H4 (cell line): ENCODE data around the gene TTC28. TPM values are rescaled to one million over a fixed set of nuclear protein-coding genes. Genes with fewer than 3 reads are reported as not detected.
"Not testable (repeated sequence)": the region's sequence is repeated elsewhere in the genome, so short reads cannot be mapped to it uniquely, and the experiment has no call there.

Experiments
- DNase-seq: peaks from one replicate; pipeline ENCODE4 v3.0.0-alpha.2; 2015; ENCODE audit warnings: low spot score
- total RNA-seq: library from RNA; depleted of rRNA; stranded (reverse); fragments of >200 nt; shearing (Covaris generic); gene quantifications from 2 replicates; pipeline ENCODE4 v1.2.3, GENCODE V29; 2014

TTC28 gene
- total RNA-seq, 1 experiment from 2014 or later: 0.23 TPM

DNA sequence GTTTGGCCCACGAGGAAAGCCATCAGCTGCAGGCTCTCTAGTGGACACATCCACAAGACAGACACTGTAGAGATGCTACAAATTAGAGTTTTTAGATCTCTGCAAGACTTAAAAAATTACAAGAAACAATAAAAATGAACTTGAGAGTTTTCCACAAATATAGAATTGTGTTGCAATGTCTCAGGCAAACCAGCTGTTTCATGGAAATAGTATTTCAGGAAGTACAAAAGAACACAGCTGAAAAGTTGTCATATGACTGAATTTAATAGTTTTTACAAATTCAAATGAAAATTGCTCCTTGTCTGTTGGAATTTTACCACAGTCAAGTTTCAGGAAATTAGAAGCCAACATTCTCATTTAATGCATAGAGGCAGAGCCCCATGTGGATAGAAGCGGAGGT is 576.0 kb downstream of the TTC28 start:
- no peak for DNase-seq

DNA sequence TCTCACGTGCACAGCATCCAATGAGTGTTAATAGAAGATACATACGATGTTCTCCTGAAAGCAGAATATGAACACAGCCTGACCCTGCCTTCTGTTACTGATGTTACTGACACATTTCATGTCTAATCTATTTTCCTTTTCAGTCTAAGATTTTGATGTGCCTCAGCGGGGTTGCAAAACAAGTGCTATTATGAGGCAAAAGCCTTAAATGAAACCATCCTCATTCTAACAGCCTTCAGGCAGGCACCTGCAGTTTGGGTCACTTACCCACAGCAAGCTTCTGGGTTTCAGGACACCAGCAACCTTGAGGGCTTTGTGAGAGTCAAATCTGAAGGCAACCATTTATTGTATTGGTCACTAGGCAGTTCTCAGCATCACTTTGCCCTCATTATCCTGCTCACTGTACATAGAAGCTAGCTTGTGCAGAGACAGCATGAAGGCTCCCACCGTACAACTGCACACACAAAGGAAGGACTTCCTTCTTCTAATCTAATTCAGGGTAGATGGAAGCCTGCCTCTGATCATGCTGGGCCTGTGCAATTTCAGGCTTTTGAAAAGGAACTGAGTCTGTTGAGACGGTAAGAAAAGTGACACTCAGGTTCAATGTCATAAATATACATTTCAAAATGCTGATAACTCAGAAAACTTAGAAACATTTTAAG is 577.4 kb downstream of the TTC28 start:
- DNase-seq: no peak

DNA sequence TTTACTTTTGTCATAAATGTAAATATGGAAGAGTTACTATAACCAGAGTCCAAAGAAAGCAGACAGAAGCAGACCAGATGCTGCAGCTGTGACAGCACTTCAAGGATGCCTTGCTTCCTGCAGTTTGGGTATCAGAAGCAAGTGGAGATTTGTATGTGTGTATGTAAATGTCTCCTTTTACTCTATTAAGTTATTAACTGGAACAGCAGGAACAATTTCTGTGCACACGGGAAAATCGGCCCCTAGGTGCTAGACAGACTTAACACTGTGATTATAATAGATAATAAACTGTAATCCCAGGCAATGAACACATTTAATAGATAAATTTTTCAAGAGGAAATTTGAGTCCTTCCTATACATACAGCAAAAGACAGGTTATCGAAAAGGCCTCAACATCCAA is 582.0 kb downstream of the TTC28 start:
- DNase-seq: no peak

- DNase-seq: no peak
Observed at GRCh38 chr22:28096161-28096560, 583.5 kb downstream of the TTC28 start.

GRCh38 chr22:28095316-28096095 is 584.1 kb downstream of the TTC28 start:
- DNase-seq: no peak

- no peak for DNase-seq
Observed at GRCh38 chr22:28094771-28095170, 584.9 kb downstream of the TTC28 start.

- no peak for DNase-seq
Observed at GRCh38 chr22:28093711-28094110, 585.9 kb downstream of the TTC28 start.

DNA sequence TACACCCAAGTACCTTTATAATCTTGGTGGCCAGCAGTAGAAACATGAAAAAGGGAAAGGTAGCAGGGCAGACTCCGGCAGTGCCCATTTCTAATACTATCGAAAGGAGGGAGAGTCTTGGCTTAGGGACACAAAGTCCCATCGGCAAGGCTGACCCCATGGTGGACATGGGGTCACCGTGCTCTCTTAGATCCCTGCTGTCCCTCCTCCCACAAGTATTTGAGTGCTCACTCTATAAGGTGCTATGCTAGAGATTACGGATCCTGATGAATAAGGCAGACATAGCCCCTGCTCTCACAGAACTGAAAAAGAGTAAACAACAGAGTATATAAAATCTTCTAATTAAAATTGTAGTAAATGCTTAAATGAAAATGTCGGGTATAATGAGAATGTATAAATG is 588.2 kb downstream of the TTC28 start:
- no peak for DNase-seq

- not testable (repeated sequence) for DNase-seq
Observed at GRCh38 chr22:28089541-28089940, 590.1 kb downstream of the TTC28 start.

GRCh38 chr22:28077166-28077565 is 602.5 kb downstream of the TTC28 start:
- no peak for DNase-seq

DNA sequence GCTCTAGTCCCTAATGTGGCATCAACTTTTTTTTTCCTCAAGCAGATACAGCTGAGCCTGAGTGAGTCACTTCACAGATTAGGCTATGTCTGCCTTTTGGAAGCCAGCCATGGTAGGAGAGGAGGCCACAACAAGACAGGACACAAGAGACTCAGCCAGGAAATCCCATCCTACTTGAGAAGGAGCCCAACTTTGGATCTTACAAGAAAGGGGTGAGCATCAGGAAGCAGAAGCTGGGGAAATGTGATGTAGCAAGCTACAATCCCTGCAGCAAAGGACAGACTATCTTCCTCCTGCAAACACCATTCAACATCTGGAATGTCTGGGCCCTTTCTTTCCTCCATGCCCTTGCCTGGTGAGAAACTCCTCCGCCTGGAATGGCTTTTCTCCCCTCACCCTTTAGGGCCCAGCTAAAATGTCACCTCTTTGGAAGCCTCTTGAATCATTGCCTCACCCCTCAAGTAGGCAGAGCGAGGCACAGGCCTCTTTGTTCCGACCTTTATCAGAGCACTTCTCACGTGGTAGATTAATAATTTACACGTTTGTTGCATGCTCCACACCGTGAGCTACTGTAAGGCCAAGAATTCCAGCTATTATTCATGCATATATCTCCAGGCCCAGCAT is 604.2 kb downstream of the TTC28 start:
- peak; percentile 48 for DNase-seq

DNA sequence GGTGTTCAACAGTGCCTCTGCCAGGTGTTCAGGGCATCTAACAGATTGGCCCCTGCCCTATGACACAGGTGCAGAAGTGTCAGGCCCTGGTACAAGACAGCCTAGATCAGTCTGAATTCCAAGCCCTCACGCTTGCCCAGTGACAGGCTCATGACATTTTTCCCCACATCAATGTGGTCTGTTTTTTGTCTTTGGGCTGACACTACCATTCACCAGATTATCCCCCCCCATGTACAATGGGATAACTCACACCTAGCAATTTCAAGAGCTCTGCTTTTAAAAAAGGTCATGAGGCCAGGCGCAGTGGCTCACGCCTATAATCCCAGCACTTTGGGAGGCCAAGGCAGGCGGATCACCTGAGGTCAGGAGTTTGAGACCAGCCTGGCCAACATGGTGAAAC is 605.1 kb downstream of the TTC28 start:
- DNase-seq: no peak

- DNase-seq: no peak
Observed at GRCh38 chr22:28072066-28072465, 607.6 kb downstream of the TTC28 start.

GRCh38 chr22:28068826-28069225 is 610.8 kb downstream of the TTC28 start:
- DNase-seq: no peak

DNA sequence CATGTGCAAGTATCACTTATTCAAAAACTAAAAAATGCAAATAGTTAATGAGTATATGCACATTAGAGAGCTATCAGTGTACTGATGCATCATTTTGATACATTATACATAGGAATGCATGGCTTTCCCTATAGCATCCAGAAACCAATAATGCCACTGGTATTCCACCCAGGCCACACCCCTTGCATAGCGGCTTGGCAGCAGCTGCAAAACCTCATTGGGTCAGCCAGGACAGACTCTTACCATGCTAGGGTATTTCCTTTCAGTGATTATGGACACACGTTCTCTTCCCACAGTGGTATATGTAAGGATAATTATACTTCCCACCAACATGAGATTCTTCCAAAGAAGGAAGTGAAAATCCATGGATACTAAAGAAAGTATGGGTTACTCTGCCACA is 614.7 kb downstream of the TTC28 start:
- DNase-seq: no peak

DNA sequence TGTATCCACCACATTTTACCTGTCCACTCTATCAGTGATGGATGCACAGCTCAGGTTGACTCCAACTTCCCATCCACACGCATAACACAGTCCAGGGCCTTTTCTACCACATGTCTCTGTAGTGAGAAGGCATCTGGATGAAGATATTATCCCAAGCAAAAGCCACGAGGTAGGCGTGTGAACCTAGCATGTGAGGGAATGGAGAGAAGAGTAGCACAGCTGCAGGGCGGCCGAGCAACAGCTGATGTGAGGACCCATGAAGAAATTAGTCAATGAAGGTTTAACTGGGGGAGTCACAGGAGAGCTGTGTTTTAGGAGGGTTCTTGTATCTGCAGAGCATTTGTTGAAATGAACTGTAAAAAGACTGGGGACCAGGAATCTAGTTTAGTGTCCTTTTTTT is 616.0 kb downstream of the TTC28 start:
- no peak for DNase-seq

DNA sequence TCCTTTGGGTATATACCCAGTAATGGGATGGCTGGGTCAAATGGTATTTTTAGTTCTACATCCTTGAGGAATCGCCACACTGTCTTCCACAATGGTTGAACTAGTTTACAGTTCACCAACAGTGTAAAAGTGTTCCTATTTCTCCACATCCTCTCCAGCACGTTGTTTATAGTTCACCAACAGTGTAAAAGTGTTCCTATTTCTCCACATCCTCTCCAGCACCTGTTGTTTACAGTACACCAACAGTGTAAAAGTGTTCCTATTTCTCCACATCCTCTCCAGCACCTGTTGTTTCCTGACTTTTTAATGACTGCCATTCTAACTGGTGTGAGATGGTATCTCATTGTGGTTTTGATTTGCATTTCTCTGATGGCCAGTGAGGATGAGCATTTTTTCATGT is 619.0 kb downstream of the TTC28 start:
- DNase-seq: not testable (repeated sequence)

DNA sequence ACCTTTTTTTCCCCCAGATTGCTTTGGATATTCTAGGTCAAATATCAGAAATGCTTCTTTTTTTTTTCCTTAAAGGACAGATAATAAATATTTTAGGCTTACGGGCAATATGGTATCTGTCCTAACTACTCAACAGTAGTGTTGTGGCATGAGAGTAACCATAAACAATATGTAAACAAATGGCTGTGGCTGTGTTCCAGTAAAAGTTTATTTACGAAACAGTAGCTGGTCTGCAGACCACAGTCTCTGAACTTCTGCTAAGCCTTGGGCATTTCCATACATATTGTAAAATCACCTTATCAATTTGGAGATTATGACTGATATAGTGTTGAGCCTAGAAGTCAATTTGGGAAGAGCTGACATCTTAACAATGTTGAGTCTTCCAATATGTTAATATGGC is 621.6 kb downstream of the TTC28 start:
- no peak for DNase-seq

GRCh38 chr22:28054819-28055208 is 624.8 kb downstream of the TTC28 start:
- no peak for DNase-seq

DNA sequence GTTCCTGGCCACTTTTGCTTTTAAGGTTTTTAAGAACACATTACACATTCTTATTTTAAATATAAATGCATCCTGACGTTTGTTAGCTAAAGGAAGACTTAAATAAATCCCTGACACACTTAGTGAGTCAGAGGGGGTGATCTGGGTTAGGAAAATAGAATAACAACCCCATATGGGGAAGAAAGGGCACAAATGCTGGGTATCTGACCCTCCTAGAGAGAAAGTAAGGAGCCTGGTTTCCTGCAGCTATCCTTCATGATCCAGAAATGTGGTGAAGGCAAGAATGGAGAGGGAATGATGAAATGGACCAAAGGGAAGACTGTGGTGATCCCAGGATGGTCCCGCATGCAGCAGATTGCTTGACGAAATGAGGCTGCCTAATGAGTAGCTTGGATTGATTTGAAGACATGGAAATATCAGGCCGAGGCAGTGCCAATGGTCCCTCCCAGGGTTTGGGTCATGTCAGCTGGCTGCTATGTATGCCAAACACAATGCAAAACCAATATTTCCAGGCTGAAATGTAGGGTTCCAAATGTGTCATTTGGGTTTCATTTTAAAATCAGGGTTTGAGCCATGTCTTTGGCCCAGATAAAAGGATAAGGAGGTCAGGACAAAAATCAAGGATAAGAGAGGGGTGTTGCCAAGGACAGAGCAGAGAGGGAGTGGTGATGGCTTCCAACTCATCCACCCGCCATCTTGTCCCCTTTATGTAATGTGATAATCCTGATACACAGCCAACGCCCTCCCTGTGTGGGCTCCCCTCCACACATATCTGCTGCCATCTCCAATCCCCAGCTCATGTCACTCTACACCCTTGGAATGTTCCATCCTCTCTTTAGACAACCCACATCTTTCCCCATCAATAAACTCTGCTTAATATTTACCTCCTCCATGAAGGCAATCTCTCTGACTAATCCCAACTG is 625.5 kb downstream of the TTC28 start:
- DNase-seq: no peak

DNA sequence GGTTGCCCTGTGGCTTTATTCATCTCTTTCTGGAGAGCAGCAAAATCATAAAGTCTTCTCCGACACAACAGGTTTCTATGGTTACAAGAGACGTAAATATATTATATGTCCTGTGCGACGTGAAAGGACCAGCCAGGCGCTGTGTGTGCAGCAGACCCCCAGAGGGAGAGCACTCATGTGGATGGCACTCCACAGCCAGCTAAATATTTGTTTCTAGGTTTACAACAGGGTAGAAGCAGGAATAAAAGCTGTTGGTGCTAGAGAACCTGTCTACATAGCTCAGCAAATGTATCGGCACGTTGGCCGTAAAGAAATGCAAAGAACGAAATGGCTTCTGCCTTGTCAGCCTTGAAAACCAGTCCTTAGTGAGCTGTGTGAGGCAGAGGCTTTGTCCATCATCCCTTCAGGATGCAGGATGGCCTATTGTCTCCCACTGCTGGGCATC is 626.8 kb downstream of the TTC28 start:
- no peak for DNase-seq

DNA sequence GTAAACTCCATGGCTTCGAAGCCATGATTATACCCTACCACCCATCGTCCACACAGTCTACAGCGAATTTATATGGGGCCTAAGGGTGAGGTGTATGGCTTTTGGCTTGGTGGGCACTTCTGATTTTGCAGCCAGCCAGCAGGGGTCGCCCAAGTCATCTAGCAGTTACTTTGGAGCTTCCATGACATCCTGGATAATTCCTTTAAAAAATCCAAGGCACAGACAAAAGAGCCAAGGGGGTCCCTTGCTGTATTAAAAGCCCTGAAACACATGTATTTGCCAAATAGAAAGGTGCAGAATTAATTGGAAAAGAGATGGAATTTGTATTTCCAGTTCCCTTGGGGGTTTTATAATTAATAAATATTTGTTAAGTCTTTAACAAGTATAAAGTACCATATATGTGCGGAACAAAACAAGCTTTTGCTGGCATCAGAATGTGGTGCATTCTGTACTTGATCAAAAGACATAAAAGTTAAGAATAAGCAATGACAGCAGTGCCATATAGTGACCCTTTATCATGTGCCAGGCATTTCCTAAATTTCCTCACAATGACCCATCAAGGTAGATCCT is 627.8 kb downstream of the TTC28 start:
- DNase-seq: peak; percentile 11
